SJSA1 (cell line): ENCODE data around the gene RELCH. TPM values are rescaled to one million over a fixed set of nuclear protein-coding genes. Genes with fewer than 3 reads are reported as not detected.

Experiments
- DNase-seq, 2 experiments: peaks; one replicate each; pipeline ENCODE4 v3.0.0-alpha.2; 2015 to 2020; ENCODE audit warnings: low spot score in 2 of 2, low read depth in 1 of 2
- H3K27ac ChIP-seq: fragments of 250-450 bp; sonication (Bioruptor Pico); 2 replicates; pipeline ENCODE4 v1.5.1; 2020; ENCODE audit warnings: mild to moderate bottlenecking, moderate library complexity
- H3K27me3 ChIP-seq: fragments of 250-450 bp; sonication (Bioruptor Pico); replicated peaks from 2 replicates; pipeline ENCODE4 v1.5.1; 2020; ENCODE audit warnings: mild to moderate bottlenecking, moderate library complexity
- H3K36me3 ChIP-seq: fragments of 250-450 bp; sonication (Bioruptor Pico); 2 replicates; pipeline ENCODE4 v1.5.1; 2020; ENCODE audit warnings: mild to moderate bottlenecking
- H3K4me1 ChIP-seq: fragments of 250-450 bp; sonication (Bioruptor Pico); replicated peaks from 2 replicates; pipeline ENCODE4 v1.6.1; 2021; ENCODE audit warnings: mild to moderate bottlenecking
- H3K4me3 ChIP-seq: fragments of 250-450 bp; sonication (Bioruptor Pico); 2 replicates; pipeline ENCODE4 v1.5.1; 2020; ENCODE audit warnings: mild to moderate bottlenecking
- H3K9me3 ChIP-seq: fragments of 250-450 bp; sonication (Bioruptor Pico); replicated peaks from 2 replicates; pipeline ENCODE4 v1.5.1; 2020; ENCODE audit warnings: mild to moderate bottlenecking
- total RNA-seq: library from RNA; depleted of rRNA; stranded (reverse); fragments of >200 nt; shearing (Covaris generic); gene quantifications from 2 replicates; pipeline ENCODE4 v1.2.3, GENCODE V29; 2014

The RELCH gene
- total RNA-seq, 1 experiment from 2014 or later: 19.4 TPM

GRCh38 chr18:62250475-62250874, 63.4 kb downstream of the RELCH start:
- H3K4me1 ChIP-seq: no peaks in the 10 kb centered on the region
- no peaks in the 10 kb centered on the region for H3K9me3 ChIP-seq
- no peak overlapping the region for H3K27ac ChIP-seq
- H3K4me3 ChIP-seq: no peak overlapping the region
- H3K36me3 ChIP-seq: no peaks in the 10 kb centered on the region
- DNase-seq: no peak
- H3K27me3 ChIP-seq: no peaks in the 10 kb centered on the region

GRCh38 chr18:62258093-62258492, 71.0 kb downstream of the RELCH start:
- no peak for DNase-seq
- H3K27me3 ChIP-seq: no peaks in the 10 kb centered on the region
- no peaks in the 10 kb centered on the region for H3K4me1 ChIP-seq
- H3K36me3 ChIP-seq: peaks cover 45% of the 10 kb centered on the region
- H3K9me3 ChIP-seq: no peaks in the 10 kb centered on the region
- no peak overlapping the region for H3K4me3 ChIP-seq
- H3K27ac ChIP-seq: no peak overlapping the region

GRCh38 chr18:62258616-62259015, 71.6 kb downstream of the RELCH start:
- Histone ChIP-seq H3K27me3 (no peaks in the 10 kb centered on the region), H3K9me3 (no peaks in the 10 kb centered on the region), H3K36me3 (peaks cover 45% of the 10 kb centered on the region), H3K4me3 (no peak overlapping the region), H3K4me1 (no peaks in the 10 kb centered on the region), H3K27ac (no peak overlapping the region)
- no peak for DNase-seq

- Histone ChIP-seq H3K4me1 (no peaks in the 10 kb centered on the region), H3K9me3 (no peaks in the 10 kb centered on the region), H3K4me3 (no peak overlapping the region), H3K36me3 (peaks cover 61% of the 10 kb centered on the region), H3K27ac (no peak overlapping the region), H3K27me3 (no peaks in the 10 kb centered on the region)
- no peak for DNase-seq
Observed at GRCh38 chr18:62262061-62262460, 75.0 kb downstream of the RELCH start.

GRCh38 chr18:62264984-62265383, 77.9 kb downstream of the RELCH start:
- Histone ChIP-seq H3K4me3 (no peak overlapping the region), H3K9me3 (no peaks in the 10 kb centered on the region), H3K36me3 (peaks cover 55% of the 10 kb centered on the region), H3K27ac (no peak overlapping the region), H3K4me1 (no peaks in the 10 kb centered on the region), H3K27me3 (no peaks in the 10 kb centered on the region)
- no peak for DNase-seq

GRCh38 chr18:62277045-62277444, 90.0 kb downstream of the RELCH start:
- Histone ChIP-seq H3K4me1 (peaks cover 14% of the 10 kb centered on the region), H3K9me3 (no peaks in the 10 kb centered on the region), H3K4me3 (no peak overlapping the region), H3K27me3 (no peaks in the 10 kb centered on the region), H3K36me3 (peaks cover 23% of the 10 kb centered on the region), H3K27ac (no peak overlapping the region)
- no peak for DNase-seq

- peaks cover 18% of the 10 kb centered on the region for H3K4me1 ChIP-seq
- H3K27ac ChIP-seq: no peak overlapping the region
- peaks cover 29% of the 10 kb centered on the region for H3K36me3 ChIP-seq
- no peak for DNase-seq
- no peak overlapping the region for H3K4me3 ChIP-seq
- H3K9me3 ChIP-seq: no peaks in the 10 kb centered on the region
- H3K27me3 ChIP-seq: no peaks in the 10 kb centered on the region
Observed at GRCh38 chr18:62279561-62279960, 92.5 kb downstream of the RELCH start.

GRCh38 chr18:62280058-62280457, 93.0 kb downstream of the RELCH start:
- Histone ChIP-seq H3K27me3 (no peaks in the 10 kb centered on the region), H3K9me3 (no peaks in the 10 kb centered on the region), H3K4me3 (no peak overlapping the region), H3K27ac (no peak overlapping the region), H3K36me3 (peaks cover 24% of the 10 kb centered on the region), H3K4me1 (peaks cover 18% of the 10 kb centered on the region)
- no peak for DNase-seq

- H3K4me3 ChIP-seq: no peak overlapping the region
- H3K36me3 ChIP-seq: peaks cover 28% of the 10 kb centered on the region
- H3K27ac ChIP-seq: no peak overlapping the region
- DNase-seq: no peak
- peaks cover 18% of the 10 kb centered on the region for H3K4me1 ChIP-seq
- H3K27me3 ChIP-seq: no peaks in the 10 kb centered on the region
- H3K9me3 ChIP-seq: no peaks in the 10 kb centered on the region
Observed at GRCh38 chr18:62280786-62281185, 93.7 kb downstream of the RELCH start.

GRCh38 chr18:62281684-62282083, 94.6 kb downstream of the RELCH start:
- Histone ChIP-seq H3K4me1 (peaks cover 18% of the 10 kb centered on the region), H3K9me3 (no peaks in the 10 kb centered on the region), H3K4me3 (no peak overlapping the region), H3K27me3 (no peaks in the 10 kb centered on the region), H3K27ac (no peak overlapping the region), H3K36me3 (peaks cover 23% of the 10 kb centered on the region)
- no peak for DNase-seq

- Histone ChIP-seq H3K27ac (no peak overlapping the region), H3K27me3 (no peaks in the 10 kb centered on the region), H3K4me1 (peaks cover 18% of the 10 kb centered on the region), H3K9me3 (no peaks in the 10 kb centered on the region), H3K36me3 (peaks cover 23% of the 10 kb centered on the region), H3K4me3 (no peak overlapping the region)
- DNase-seq: no peak
Observed at GRCh38 chr18:62282188-62282629, 95.2 kb downstream of the RELCH start.

- Histone ChIP-seq H3K27ac (no peak overlapping the region), H3K4me3 (no peak overlapping the region), H3K27me3 (no peaks in the 10 kb centered on the region), H3K4me1 (peaks cover 18% of the 10 kb centered on the region), H3K9me3 (no peaks in the 10 kb centered on the region), H3K36me3 (peaks cover 20% of the 10 kb centered on the region)
- no peak for DNase-seq
Observed at GRCh38 chr18:62284637-62285036, 97.6 kb downstream of the RELCH start.

GRCh38 chr18:62285281-62285680, 98.2 kb downstream of the RELCH start:
- Histone ChIP-seq H3K36me3 (peaks cover 20% of the 10 kb centered on the region), H3K9me3 (no peaks in the 10 kb centered on the region), H3K4me1 (peaks cover 18% of the 10 kb centered on the region), H3K27me3 (no peaks in the 10 kb centered on the region), H3K4me3 (no peak overlapping the region), H3K27ac (no peak overlapping the region)
- DNase-seq: no peak

- Histone ChIP-seq H3K4me3 (no peak overlapping the region), H3K9me3 (no peaks in the 10 kb centered on the region), H3K4me1 (no peaks in the 10 kb centered on the region), H3K27ac (no peak overlapping the region), H3K27me3 (no peaks in the 10 kb centered on the region), H3K36me3 (peaks cover 8% of the 10 kb centered on the region)
- DNase-seq: no peak
Observed at GRCh38 chr18:62287781-62288664, 101.0 kb downstream of the RELCH start.

GRCh38 chr18:62288665-62289008, 101.6 kb downstream of the RELCH start:
- Histone ChIP-seq H3K4me3 (no peak overlapping the region), H3K27me3 (no peaks in the 10 kb centered on the region), H3K36me3 (peaks cover 5% of the 10 kb centered on the region), H3K4me1 (no peaks in the 10 kb centered on the region), H3K27ac (no peak overlapping the region), H3K9me3 (no peaks in the 10 kb centered on the region)
- DNase-seq: no peak
